H1 (cell line): Measurements from ENCODE around the gene TMEM117. TPM values are rescaled to one million over a fixed set of nuclear protein-coding genes. Genes with fewer than 3 reads are reported as not detected.

Experiments
- CTCF ChIA-PET: fragments of 300-600 bp; sonication (Branson Sonifier 250); formaldehyde crosslinking; loops from one replicate; lab custom pipeline; 2021; ENCODE audit not compliant: partially characterized antibody; lab: Charles Lee
- POLR2A ChIA-PET: fragments of 300-600 bp; sonication (Branson Sonifier 250); formaldehyde crosslinking; loops from one replicate; lab custom pipeline; 2021; ENCODE audit warnings: inconsistent platforms; ENCODE audit not compliant: partially characterized antibody; lab: Charles Lee
- DNase-seq, 2 experiments: peaks; one replicate each; pipeline versions ENCODE4 v3.0.0 to v3.0.0-alpha.2; 2010 to 2022; ENCODE audit warnings: low spot score in 2 of 2, low read depth in 1 of 2, mixed read lengths in 1 of 2
- FAIRE-seq: peaks from 2 replicates; lab custom pipeline; 2011; peaks lifted over from hg19 to GRCh38; lab: Jason Lieb, UNC
- H2AFZ ChIP-seq: 2 replicates; pipeline ENCODE4 v1.8.1; 2012; ENCODE audit warnings: low read length, inconsistent platforms
- H2AK5ac ChIP-seq: 2 replicates; pipeline ENCODE4 v1.6.1; 2013; ENCODE audit warnings: low read depth, low read length
- H2BK120ac ChIP-seq: replicated peaks from 2 replicates; pipeline ENCODE3; 2013; ENCODE audit warnings: low read depth, low read length, inconsistent platforms
- H2BK12ac ChIP-seq: 2 replicates; pipeline ENCODE4 v1.6.1; 2013; ENCODE audit warnings: low read depth, low read length
- H2BK15ac ChIP-seq: 2 replicates; pipeline ENCODE4 v1.6.1; 2013; ENCODE audit warnings: low read length
- H2BK20ac ChIP-seq: 2 replicates; pipeline ENCODE4 v1.6.1; 2013; ENCODE audit warnings: low read length
- H2BK5ac ChIP-seq: 2 replicates; pipeline ENCODE4 v1.6.1; 2013; ENCODE audit warnings: low read depth, low read length
- H3K14ac ChIP-seq: 2 replicates; pipeline ENCODE4 v1.6.1; 2013; ENCODE audit warnings: inconsistent platforms; ENCODE audit not compliant: insufficient read length
- H3K18ac ChIP-seq: 2 replicates; pipeline ENCODE4 v1.6.1; 2013; ENCODE audit warnings: low read length; ENCODE audit errors: extremely low read depth
- H3K23ac ChIP-seq: 2 replicates; pipeline ENCODE4 v1.6.1; 2013; ENCODE audit warnings: inconsistent platforms; ENCODE audit not compliant: insufficient read length
- H3K23me2 ChIP-seq: 2 replicates; pipeline ENCODE4 v1.6.1; 2013; ENCODE audit warnings: low read depth, low read length
- H3K27ac ChIP-seq: 2 replicates; pipeline ENCODE4 v1.6.1; 2011; ENCODE audit warnings: low read depth, low read length, inconsistent platforms
- H3K27me3 ChIP-seq, 4 experiments: replicated peaks in 1 of 4; 1 replicate in 1 of 4; 2 replicates in 3 of 4; pipeline versions ENCODE4 v1.6.1 to v1.8.1; 2011 to 2013; ENCODE audit warnings: low read length in 3 of 4, mild to moderate bottlenecking in 3 of 4, inconsistent platforms in 2 of 4, mixed read lengths in 2 of 4, moderate library complexity in 1 of 4; ENCODE audit not compliant: control insufficient read depth in 3 of 4, insufficient read depth in 3 of 4; ENCODE audit errors: extremely low read depth in 1 of 4
- H3K36me3 ChIP-seq, 4 experiments: 2 replicates each; pipeline versions ENCODE4 v1.6.1 to v1.8.1; 2011 to 2013; ENCODE audit warnings: mild to moderate bottlenecking in 4 of 4, low read length in 3 of 4, moderate library complexity in 2 of 4, control low read depth in 1 of 4, inconsistent platforms in 1 of 4; ENCODE audit not compliant: insufficient read depth in 4 of 4, control insufficient read depth in 2 of 4
- H3K4ac ChIP-seq: replicated peaks from 2 replicates; pipeline ENCODE3; 2013; ENCODE audit warnings: low read length, low read depth, mixed read lengths, inconsistent platforms; ENCODE audit not compliant: insufficient read length
- H3K4me1 ChIP-seq, 4 experiments: replicated peaks in 1 of 4; 1 replicate in 1 of 4; 2 replicates in 3 of 4; pipeline versions ENCODE4 v1.6.1 to v1.8.1; 2011 to 2013; ENCODE audit warnings: low read length in 3 of 4, inconsistent platforms in 2 of 4, mixed read lengths in 1 of 4; ENCODE audit not compliant: insufficient read depth in 4 of 4, control insufficient read depth in 3 of 4
- H3K4me2 ChIP-seq, 2 experiments: 2 replicates each; pipeline versions ENCODE4 v1.6.1 to v1.8.1; 2011 to 2013; ENCODE audit warnings: low read depth in 2 of 2, low read length in 2 of 2, control low read depth in 1 of 2, inconsistent platforms in 1 of 2, mild to moderate bottlenecking in 1 of 2; ENCODE audit not compliant: insufficient read depth in 1 of 2
- H3K4me3 ChIP-seq, 4 experiments: fragments of 200-600, 300-600 bp in 1 of 4; sonication (generic), shearing (Covaris generic), sonication (Bioruptor Twin) in 1 of 4; 2 replicates each; pipeline versions ENCODE4 v1.5.1 to v1.8.1; 2011 to 2016; ENCODE audit warnings: low read length in 4 of 4, low read depth in 3 of 4, control low read depth in 2 of 4, inconsistent platforms in 2 of 4, mild to moderate bottlenecking in 2 of 4, mixed read lengths in 1 of 4, moderate library complexity in 1 of 4; ENCODE audit not compliant: insufficient read depth in 2 of 4; ENCODE audit errors: extremely low read depth in 1 of 4
- H3K56ac ChIP-seq: replicated peaks from 2 replicates; pipeline ENCODE3; 2013; ENCODE audit warnings: low read depth, mild to moderate bottlenecking, mixed read lengths, low read length, inconsistent platforms; ENCODE audit not compliant: insufficient read length
- H3K79me1 ChIP-seq: 2 replicates; pipeline ENCODE4 v1.6.1; 2013; ENCODE audit warnings: low read depth, low read length, control low read depth
- H3K79me2 ChIP-seq, 2 experiments: 2 replicates each; pipeline versions ENCODE4 v1.6.1 to v1.8.1; 2012 to 2013; ENCODE audit warnings: low read length in 2 of 2, mild to moderate bottlenecking in 2 of 2, inconsistent platforms in 1 of 2; ENCODE audit not compliant: insufficient read depth in 2 of 2, control insufficient read depth in 1 of 2
- H3K9ac ChIP-seq, 4 experiments: replicated peaks in 1 of 4; 1 replicate in 1 of 4; 2 replicates in 3 of 4; pipeline versions ENCODE4 v1.6.1 to v1.8.1; 2011 to 2013; ENCODE audit warnings: low read depth in 3 of 4, low read length in 3 of 4, control low read depth in 2 of 4, mild to moderate bottlenecking in 2 of 4, moderate library complexity in 2 of 4, inconsistent platforms in 1 of 4; ENCODE audit errors: extremely low read depth in 1 of 4
- H3K9me3 ChIP-seq, 2 experiments: 2 replicates each; pipeline versions ENCODE4 v1.6.1 to v1.8.1; 2012 to 2013; ENCODE audit warnings: mild to moderate bottlenecking in 2 of 2, moderate library complexity in 2 of 2, control low read depth in 1 of 2, inconsistent platforms in 1 of 2, low read depth in 1 of 2, low read length in 1 of 2, mixed read lengths in 1 of 2; ENCODE audit not compliant: insufficient read depth in 2 of 2
- H4K20me1 ChIP-seq, 2 experiments: replicated peaks in 1 of 2; 2 replicates each; pipeline versions ENCODE3 to v1.8.1; 2011 to 2013; ENCODE audit warnings: inconsistent platforms in 2 of 2, low read length in 2 of 2, mild to moderate bottlenecking in 1 of 2; ENCODE audit not compliant: insufficient read depth in 2 of 2, control insufficient read depth in 1 of 2
- H4K5ac ChIP-seq: 2 replicates; pipeline ENCODE4 v1.6.1; 2013; ENCODE audit warnings: low read length, low read depth, mixed read lengths, inconsistent platforms; ENCODE audit not compliant: insufficient read length
- H4K8ac ChIP-seq: 2 replicates; pipeline ENCODE4 v1.8.0; 2013; ENCODE audit warnings: mild to moderate bottlenecking, moderate library complexity, low read length, inconsistent platforms; ENCODE audit not compliant: insufficient read depth; ENCODE audit errors: extremely low read depth
- H4K91ac ChIP-seq: replicated peaks from 2 replicates; pipeline ENCODE3; 2013; ENCODE audit warnings: low read length, mixed read lengths, inconsistent platforms; ENCODE audit not compliant: insufficient read length
- ASH2L ChIP-seq: fragments of 200-600, 300-600 bp; sonication (generic); IDR thresholded peaks from one replicate; pipeline ENCODE4 v1.7.1; 2017; ENCODE audit warnings: low read length
- CBX5 ChIP-seq: fragments of 300-800, 300-1000 bp; sonication (generic); IDR thresholded peaks from 2 replicates; pipeline ENCODE4 v1.7.1; 2016; ENCODE audit warnings: antibody characterized with exemption, low read length, low read depth
- CTCF ChIP-seq, 3 experiments: IDR thresholded peaks; 1 replicate in 2 of 3; 2 replicates in 1 of 3; pipeline versions ENCODE4 v1.5.1 to v1.6.1; 2011; ENCODE audit warnings: low read length in 3 of 3, mild to moderate bottlenecking in 3 of 3, inconsistent platforms in 2 of 3, low read depth in 1 of 3, moderate library complexity in 1 of 3; ENCODE audit not compliant: insufficient read depth in 1 of 3; ENCODE audit errors: control extremely low read depth in 1 of 3
- EGR1 ChIP-seq: IDR thresholded peaks from 2 replicates; pipeline ENCODE4 v1.6.1; 2011; ENCODE audit warnings: low read depth, low read length, borderline replicate concordance
- WGBS, 2 experiments: shearing (Covaris generic) in 1 of 2; methylation state at CpG; one replicate each; pipeline versions ENCODE4 v1.1.6 to v1.1.7; 2013 to 2015; ENCODE audit warnings: low lambda C conversion rate in 2 of 2, mixed read lengths in 2 of 2, inconsistent platforms in 1 of 2, low coverage in 1 of 2, missing lambda C conversion rate in 1 of 2; ENCODE audit not compliant: insufficient replicate concordance in 2 of 2, insufficient coverage in 1 of 2, insufficient read length in 1 of 2; ENCODE audit errors: extremely low coverage in 1 of 2, missing lambda C conversion rate in 1 of 2; 5-methylcytosine and 5-hydroxymethylcytosine counted together
- polyA plus RNA-seq, 7 experiments: library from polyadenylated mRNA; depleted of rRNA in 3 of 7; stranded (reverse) in 5 of 7; unstranded in 2 of 7; fragments of >200 nt in 5 of 7; fragments of 200-250 nt in 2 of 7; gene quantifications; 1 replicate in 5 of 7; 2 replicates in 1 of 7; 4 replicates in 1 of 7; pipeline versions ENCODE4 v1.2.1 to v1.2.3, GENCODE V29; 2011 to 2013; ENCODE audit warnings: missing spikeins in 2 of 7, mixed read lengths in 2 of 7
- total RNA-seq: library from RNA; stranded (reverse); fragmentation: NEBNext Ultra II Directional; extraction: Animal tissue kit (Norgen Biotek cat#: 25700); gene quantifications from 2 replicates; pipeline ENCODE4 v1.2.1, GENCODE V29; 2021

Gene TMEM117
- total and polyA plus RNA-seq, 2 of the 8 experiments (the other 6 are each of a cell fraction or from before 2014, with no cell fraction given), result 0.80 to 1.4 TPM

DNA sequence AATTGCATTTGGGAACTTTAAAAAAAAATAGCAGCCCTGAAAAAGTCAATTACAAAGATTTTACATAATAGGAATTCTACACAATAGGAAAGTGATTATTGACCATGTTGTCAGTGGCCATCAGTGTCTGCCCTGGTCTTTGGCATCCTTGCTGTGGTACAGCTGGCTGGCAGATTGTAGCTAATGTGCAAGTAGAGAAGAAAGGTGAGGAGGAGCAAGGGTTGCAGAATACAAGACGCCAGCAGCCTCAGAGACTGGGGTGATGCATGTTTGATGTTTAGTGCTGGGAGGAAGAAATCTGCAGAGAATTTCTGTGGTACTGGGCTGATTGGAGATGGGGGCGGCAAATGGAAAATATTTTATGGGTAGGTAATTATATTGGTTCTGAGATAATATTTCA lies 322.9 kb downstream of the TMEM117 start:
- H3K79me2 ChIP-seq, result no peaks in the 10 kb centered on the region
- FAIRE-seq, result no peak

More for the DNA sequence above, 322.9 kb downstream of the TMEM117 start:
- no peak overlapping the region for H3K18ac ChIP-seq
- H2AK5ac ChIP-seq, result no peak overlapping the region
- no peak overlapping the region for H3K9ac ChIP-seq
- no peak overlapping the region for H2BK12ac ChIP-seq
- no peak overlapping the region for H2BK120ac ChIP-seq
- TF ChIP-seq EGR1 (no peak), CTCF (IDR thresholded peaks at IDR 0.05; ENCODE audit: control extremely low read depth in 1 of 3, insufficient read depth in 1 of 3, low read depth in 1 of 3, low read length in 3 of 3) (no peak), CBX5 (no peak), ASH2L (no peak)
- no peak overlapping the region for H2BK15ac ChIP-seq
- H3K27me3 ChIP-seq, result no peaks in the 10 kb centered on the region
- no peak overlapping the region for H4K5ac ChIP-seq
- no peak overlapping the region for H3K23ac ChIP-seq
- H3K4me3 ChIP-seq, result no peak overlapping the region
- no peak overlapping the region for H2BK20ac ChIP-seq
- 0 out of 8 replicates have a peak, but pooled peaks cover 0 to 2% (median 0%) of the 10 kb centered on the region in 4 experiments for H3K36me3 ChIP-seq
- ChIA-PET POLR2A (interaction anchor here (0.6 kb wide), 1 partner anchor 735 kb away, joined by 3 read pairs; no protein-coding TSS in a partner anchor), CTCF (interaction anchor here (0.6 to 1.5 kb wide), 3 partner anchors 29 to 612 kb away, joined by 3 to 4 read pairs (median 3); no protein-coding TSS in a partner anchor)
- H2BK5ac ChIP-seq, result no peak overlapping the region
- no peak overlapping the region for H4K8ac ChIP-seq
- H3K56ac ChIP-seq, result no peak overlapping the region
- no peak overlapping the region for H2AFZ ChIP-seq
- H3K4ac ChIP-seq, result no peak overlapping the region
- no peak overlapping the region for H3K27ac ChIP-seq
- H4K91ac ChIP-seq, result no peak overlapping the region
- H3K4me1 ChIP-seq, result no peaks in the 10 kb centered on the region
- H4K20me1 ChIP-seq, result no peaks in the 10 kb centered on the region
- DNase-seq, result no peak
- WGBS, 2 experiments, result 84% methylated on average over 2 of the region's 2 CpGs; no CpG with 5 or more reads in 1 of the 2 experiments
- no peak overlapping the region for H3K14ac ChIP-seq
- no peaks in the 10 kb centered on the region for H3K9me3 ChIP-seq
- no peaks in the 10 kb centered on the region for H3K79me1 ChIP-seq
- no peaks in the 10 kb centered on the region for H3K23me2 ChIP-seq
- H3K4me2 ChIP-seq, result no peak overlapping the region
